Measurements from ENCODE around the gene DCTN4. TPM values are rescaled to one million over a fixed set of nuclear protein-coding genes. Genes with fewer than 3 reads are reported as not detected.

The DCTN4 gene
- total RNA-seq, 2 experiments from 2014 or later = 31.7 to 49.0 TPM

DNA sequence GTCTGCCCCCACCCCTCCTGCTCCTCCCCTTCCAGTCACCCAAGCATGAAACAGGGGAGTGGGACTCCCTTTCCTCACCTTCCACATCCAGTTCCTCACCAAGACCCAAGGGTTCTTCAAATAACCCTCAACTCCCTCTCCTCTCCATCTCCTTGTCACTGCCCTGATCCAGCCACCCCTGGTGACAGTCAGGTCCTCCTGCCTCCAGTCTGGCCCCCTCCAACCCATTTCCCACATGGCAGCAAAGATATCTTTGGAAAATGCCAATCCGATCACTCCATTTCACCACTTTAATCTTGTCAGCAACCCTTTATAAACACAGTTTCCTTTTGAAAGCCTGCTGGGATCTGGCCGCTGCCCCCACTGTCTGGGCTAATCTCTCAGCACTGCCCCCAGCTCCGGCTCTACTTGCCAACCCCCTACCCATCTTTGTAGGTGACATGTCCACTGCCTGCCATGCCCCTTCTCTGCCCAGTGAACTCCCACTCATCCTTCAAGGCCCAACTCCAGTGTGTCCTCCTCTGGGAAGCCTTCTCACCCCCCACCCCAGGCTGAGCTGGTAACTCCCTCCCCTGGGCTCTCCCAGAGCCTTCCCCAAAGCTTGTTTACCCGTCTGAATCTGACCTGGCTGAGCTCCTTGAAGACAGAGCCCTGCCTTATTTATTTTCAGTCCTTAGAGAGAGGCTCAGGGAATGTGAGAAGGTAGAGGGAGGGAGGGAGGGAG, 98.5 kb downstream of the DCTN4 start:
- ATAC-seq (no peak), DNase-seq (no peak)
- Mint-ChIP-seq H3K27me3 (no peaks in the 10 kb centered on the region), H3K27ac (no peak overlapping the region), H3K4me1 (no peaks in the 10 kb centered on the region), H3K36me3 (ENCODE audit: low read depth) (no peaks in the 10 kb centered on the region), H3K9me3 (ENCODE audit: low read depth) (no peaks in the 10 kb centered on the region), H3K4me3 (no peak overlapping the region)
- ChIA-PET CTCF (interaction anchor here (1.4 kb wide), 1 partner anchor 203 kb away, joined by 3 read pairs; no protein-coding TSS in a partner anchor), POLR2A (no interaction called here)
- intact Hi-C loops (cut with DNase I, micrococcal nuclease) = no loop called here

DNA sequence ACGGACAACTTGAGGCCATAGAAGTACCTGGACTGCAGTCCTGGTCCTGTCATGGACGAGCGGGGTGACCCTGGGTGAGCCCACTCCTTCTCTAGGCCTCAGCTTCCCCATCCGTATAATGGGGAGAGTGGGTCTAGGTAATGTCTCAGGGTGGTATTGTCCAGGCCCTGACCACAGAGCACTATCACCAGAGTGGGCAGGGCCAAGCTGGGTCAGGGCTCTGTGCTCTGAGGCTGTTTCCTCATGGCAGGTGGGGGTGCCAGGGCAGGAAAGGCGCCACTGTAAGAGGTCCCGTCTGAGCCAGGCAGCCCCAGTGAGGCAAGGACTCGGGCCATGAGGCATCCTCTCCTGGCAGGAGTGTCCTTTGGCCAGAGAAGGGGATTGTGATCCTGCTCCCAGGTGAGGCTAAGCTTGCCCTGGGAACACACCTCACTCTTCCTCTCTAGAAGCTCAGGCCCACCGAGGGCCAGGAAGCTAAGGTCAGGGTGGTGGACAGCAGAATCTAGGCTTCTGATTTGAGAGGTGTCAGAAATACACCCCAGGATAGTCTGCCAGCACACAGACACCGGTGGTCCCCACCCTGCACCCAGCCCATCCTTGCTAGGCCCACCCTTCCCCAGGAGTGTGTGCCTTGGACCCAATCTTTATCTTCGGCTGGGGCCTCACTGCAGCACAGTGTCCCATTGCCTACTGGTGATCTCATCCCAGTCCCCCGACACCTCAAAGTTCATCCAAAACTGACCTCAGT, 99.3 kb downstream of the DCTN4 start:
- ChIA-PET POLR2A (interaction anchor here (1.5 kb wide), 1 partner anchor 33 kb away, joined by 3 read pairs; no protein-coding TSS in a partner anchor), CTCF (no interaction called here)
- H3K9me3 Mint-ChIP-seq (ENCODE audit: low read depth) = no peaks in the 10 kb centered on the region
- H3K4me1 Mint-ChIP-seq = no peaks in the 10 kb centered on the region
- intact Hi-C loops (cut with DNase I, micrococcal nuclease) = loop anchor here (5.0 kb wide), 3 partner anchors 188 to 302 kb away; partner anchors contain the start of genes IRGM (in 1 of the 2) and TCOF1 (in 1 of the 2)
- no peak overlapping the region for H3K27ac Mint-ChIP-seq
- no peak overlapping the region for H3K4me3 Mint-ChIP-seq
- no peaks in the 10 kb centered on the region for H3K36me3 Mint-ChIP-seq (ENCODE audit: low read depth)
- ATAC-seq (no peak), DNase-seq (no peak)
- H3K27me3 Mint-ChIP-seq = no peaks in the 10 kb centered on the region

DNA sequence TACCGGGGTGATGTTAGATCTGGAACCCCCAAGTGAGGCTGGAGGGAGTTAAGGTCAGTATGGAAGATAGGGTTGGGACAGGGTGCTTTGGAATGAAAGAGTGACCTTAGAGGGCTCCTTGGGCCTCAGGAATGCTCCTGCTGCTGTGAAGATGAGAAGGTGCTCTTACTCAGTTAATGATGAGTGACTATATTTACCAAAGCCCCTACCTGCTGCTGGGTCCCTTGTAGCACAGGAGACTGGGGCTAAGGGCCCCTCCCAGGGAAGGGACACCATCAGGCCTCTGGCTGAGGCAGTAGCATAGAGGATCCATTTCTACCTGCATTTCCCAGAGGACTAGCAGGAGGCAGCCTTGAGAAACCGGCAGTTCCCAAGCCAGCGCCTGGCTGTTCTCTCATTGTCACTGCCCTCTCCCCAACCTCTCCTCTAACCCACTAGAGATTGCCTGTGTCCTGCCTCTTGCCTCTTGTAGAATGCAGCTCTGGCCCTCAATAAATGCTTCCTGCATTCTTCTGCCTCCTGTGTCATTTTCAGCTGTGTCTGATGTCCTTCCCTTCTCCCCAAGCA, 100.0 kb downstream of the DCTN4 start:
- intact Hi-C loops (cut with DNase I, micrococcal nuclease) = loop anchor here (5.0 kb wide), 3 partner anchors 189 to 301 kb away; partner anchors contain the start of genes IRGM (in 1 of the 2) and TCOF1 (in 1 of the 2)
- H3K27me3 Mint-ChIP-seq = no peaks in the 10 kb centered on the region
- no peak overlapping the region for H3K4me3 Mint-ChIP-seq
- POLR2A ChIA-PET = interaction anchor here (1.5 kb wide), 1 partner anchor 33 kb away, joined by 3 read pairs; no protein-coding TSS in a partner anchor
- ATAC-seq = no peak
- no peaks in the 10 kb centered on the region for H3K9me3 Mint-ChIP-seq (ENCODE audit: low read depth)
- DNase-seq = no peak
- H3K27ac Mint-ChIP-seq = no peak overlapping the region
- CTCF ChIA-PET = interaction anchor here (0.6 to 1.6 kb wide), 5 partner anchors 9 to 389 kb away, joined by 3 to 14 read pairs (median 3); partner anchors contain the start of gene IRGM
- no peaks in the 10 kb centered on the region for H3K36me3 Mint-ChIP-seq (ENCODE audit: low read depth)
- no peaks in the 10 kb centered on the region for H3K4me1 Mint-ChIP-seq

Other genes with a start within 250 kb of the DCTN4 start
- under 1 TPM; 0.11 to 0.14 TPM for gene SYNPO, start 118.4 kb downstream of the DCTN4 start, total RNA-seq
- gene MYOZ3, start 97.8 kb downstream of the DCTN4 start, total RNA-seq = under 1 TPM; 0.30 to 0.32 TPM
- 10 to 100 TPM; 59.9 to 61.8 TPM for gene RBM22, start 58.0 kb downstream of the DCTN4 start, total RNA-seq
- gene SMIM3, start 19.7 kb upstream of the DCTN4 start, total RNA-seq = 10 to 100 TPM; 16.8 to 16.9 TPM
- 1 to 10 TPM; 2.3 to 2.4 TPM for gene IRGM, start 87.5 kb upstream of the DCTN4 start, total RNA-seq
- 1 to 10 TPM; 2.4 TPM for gene ZNF300, start 146.0 kb upstream of the DCTN4 start, total RNA-seq